GM21447 (cell line): ENCODE results near the gene TBX20.

Experiments
- ATAC-seq: cut with Tn5 transposase; IDR thresholded peaks from one replicate; pipeline ENCODE4 v1.9.1; 2021; ENCODE audit not compliant: unreplicated experiment

Gene TBX20, protein sequence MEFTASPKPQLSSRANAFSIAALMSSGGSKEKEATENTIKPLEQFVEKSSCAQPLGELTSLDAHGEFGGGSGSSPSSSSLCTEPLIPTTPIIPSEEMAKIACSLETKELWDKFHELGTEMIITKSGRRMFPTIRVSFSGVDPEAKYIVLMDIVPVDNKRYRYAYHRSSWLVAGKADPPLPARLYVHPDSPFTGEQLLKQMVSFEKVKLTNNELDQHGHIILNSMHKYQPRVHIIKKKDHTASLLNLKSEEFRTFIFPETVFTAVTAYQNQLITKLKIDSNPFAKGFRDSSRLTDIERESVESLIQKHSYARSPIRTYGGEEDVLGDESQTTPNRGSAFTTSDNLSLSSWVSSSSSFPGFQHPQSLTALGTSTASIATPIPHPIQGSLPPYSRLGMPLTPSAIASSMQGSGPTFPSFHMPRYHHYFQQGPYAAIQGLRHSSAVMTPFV

DNA sequence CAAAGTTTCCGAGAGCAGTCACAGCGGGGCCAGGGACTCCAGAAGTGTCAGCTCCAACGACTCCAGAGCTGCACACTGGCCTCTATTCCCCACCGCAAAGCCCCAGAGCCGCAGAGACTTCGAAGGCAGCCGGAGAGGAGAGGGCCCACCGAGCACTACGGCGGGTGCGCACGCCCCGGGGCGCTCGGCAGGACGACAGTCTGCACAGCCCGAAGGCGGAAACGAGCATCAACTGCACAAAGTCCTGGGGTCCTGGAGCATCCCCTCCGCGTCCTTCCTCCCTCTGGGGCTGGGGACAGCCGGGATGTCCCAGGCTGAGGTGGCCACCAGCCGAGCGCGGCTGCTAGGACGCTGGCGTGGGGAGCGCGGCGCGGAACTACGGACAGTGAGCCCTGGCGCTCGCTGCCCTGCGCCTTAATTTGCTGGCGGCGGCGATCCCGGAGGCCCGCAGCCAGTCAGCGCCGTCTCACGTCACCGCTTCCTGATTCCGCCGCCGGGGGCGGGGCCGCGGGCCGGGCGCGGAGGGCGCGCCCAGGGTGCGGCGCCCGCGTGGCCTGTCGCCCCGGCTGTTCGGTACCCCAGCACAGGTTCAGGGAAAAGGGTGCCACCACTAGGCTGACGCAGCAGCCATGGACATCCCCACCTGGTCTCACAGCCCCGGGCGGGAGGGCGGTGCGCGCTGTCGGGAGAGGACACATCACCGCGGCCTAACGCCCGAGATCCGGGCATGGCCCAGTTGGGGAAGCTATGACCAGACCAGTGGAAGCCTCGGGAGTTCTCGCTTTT lies at the start of gene TBX20:
TBX20 (minus strand) TSS at position 391 of the 786 bp plus-strand sequence. CDS start 480 bp downstream, outside the sequence.
- no peak for ATAC-seq

DNA sequence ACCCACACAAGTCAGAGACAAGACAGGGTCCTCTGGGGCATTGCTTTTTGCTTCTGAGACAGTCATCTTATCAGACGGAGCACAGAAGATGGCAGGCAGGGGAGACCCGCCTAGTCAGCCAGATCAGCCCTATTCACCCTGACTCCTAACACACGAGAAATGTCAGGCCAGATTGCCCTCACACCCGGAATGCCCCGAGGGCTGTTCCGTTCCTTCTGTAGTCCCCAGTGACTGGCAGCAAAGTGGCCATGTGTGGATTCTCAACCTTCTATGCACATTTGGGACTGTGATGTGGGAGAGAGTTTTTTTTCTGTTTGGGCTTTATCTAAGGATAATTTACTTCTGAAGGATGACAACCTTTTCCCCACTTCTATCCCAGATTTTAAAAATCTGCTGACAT lies 35.5 kb upstream of the TBX20 start:
- ATAC-seq, result no peak

- no peak for ATAC-seq
These were observed 33.1 kb upstream of the TBX20 start for GRCh38 chr7:35286986-35287385.

GRCh38 chr7:35286422-35286821 lies 32.5 kb upstream of the TBX20 start:
- ATAC-seq, result no peak

GRCh38 chr7:35285799-35286198 lies 31.9 kb upstream of the TBX20 start:
- no peak for ATAC-seq

DNA sequence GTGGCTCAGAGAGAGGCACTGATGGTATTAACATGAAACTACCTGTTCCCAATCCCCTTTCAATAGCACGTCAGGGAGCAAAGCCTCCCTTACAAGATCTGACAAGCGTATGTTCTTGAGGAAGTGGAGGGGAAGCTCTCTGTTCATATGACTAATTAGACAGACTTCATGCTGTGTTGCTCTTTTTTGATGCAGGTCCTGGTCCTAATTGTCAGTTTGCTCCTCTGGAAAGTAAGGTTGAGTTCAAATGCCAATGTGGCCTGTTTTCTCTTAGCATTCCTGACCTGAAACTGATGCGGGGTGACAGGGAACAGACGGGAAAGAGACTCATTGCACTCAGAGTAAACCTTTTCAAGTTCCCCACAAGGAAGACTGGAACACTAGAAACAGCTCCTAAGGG lies 27.0 kb upstream of the TBX20 start:
- no peak for ATAC-seq

- ATAC-seq, result no peak
These were observed 23.5 kb upstream of the TBX20 start for GRCh38 chr7:35277359-35277758.

GRCh38 chr7:35272246-35272645 lies 18.3 kb upstream of the TBX20 start:
- no peak for ATAC-seq

DNA sequence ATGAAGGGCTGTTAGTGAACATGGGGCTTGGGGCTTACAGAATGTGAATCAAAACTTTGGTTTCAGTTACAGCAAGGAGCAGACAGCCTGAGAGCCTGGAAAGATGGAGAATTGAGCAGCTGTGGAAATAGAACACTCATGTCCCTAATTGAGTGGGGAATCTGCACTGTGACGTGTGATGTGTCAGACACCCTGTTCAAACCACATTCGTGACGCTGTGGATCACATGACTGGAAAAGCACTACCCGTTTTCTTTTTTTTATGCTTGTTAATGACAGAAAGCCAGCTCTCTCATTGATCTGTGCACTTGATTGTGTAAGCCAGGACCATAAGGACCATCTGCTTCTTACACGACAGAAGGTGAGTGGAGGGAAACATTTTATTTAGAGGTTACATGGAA lies 15.1 kb upstream of the TBX20 start:
- no peak for ATAC-seq

DNA sequence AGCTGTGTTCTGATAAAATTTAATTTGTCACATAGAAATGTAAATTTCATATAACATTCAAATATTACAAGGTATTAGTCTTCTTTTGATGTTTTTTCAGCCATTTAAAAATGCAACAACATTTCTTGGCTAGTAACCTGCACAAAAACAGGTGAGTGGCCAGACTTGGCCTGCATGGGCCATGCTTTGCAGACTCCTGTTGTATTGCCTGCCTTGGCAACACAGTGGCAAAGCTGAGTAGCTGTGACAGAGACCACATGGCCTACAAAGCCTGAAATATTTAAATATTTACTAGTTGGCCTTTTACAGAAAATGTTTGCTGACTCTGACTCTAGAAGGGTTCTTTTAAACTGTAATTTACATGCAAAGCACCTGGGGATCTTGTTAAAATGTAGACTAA lies 13.5 kb upstream of the TBX20 start:
- no peak for ATAC-seq

- ATAC-seq, result no peak
These were observed 9.5 kb upstream of the TBX20 start for GRCh38 chr7:35263396-35263795.

GRCh38 chr7:35261476-35262285 lies 7.8 kb upstream of the TBX20 start:
- ATAC-seq, result no peak

DNA sequence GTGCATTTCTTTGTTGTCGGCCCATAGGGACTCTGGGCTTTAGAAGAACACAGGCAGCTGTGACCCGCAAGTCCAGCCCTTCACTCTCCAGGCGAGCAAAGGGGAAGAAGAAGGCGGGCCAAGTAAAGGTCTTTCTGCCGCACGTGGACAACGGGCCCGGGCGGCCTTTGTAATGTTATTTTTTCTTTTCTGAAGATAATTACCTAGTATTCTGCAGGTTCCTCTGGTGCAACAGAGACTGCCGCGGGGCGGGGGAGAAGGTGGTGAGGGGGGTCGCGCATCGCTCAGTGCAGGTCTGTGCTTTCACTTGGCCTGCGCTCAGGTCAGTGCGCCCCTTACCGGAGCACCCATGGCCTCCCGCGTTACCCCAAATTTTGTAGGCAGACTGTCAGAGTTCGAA lies 7.1 kb upstream of the TBX20 start:
- no peak for ATAC-seq

- ATAC-seq, result no peak
These were observed 6.3 kb upstream of the TBX20 start for GRCh38 chr7:35260246-35260645.

GRCh38 chr7:35259523-35259908 lies 5.6 kb upstream of the TBX20 start:
- no peak for ATAC-seq

- no peak for ATAC-seq
These were observed 5.1 kb upstream of the TBX20 start for GRCh38 chr7:35258868-35259522.

GRCh38 chr7:35258125-35258867 lies 4.4 kb upstream of the TBX20 start:
- ATAC-seq, result no peak

DNA sequence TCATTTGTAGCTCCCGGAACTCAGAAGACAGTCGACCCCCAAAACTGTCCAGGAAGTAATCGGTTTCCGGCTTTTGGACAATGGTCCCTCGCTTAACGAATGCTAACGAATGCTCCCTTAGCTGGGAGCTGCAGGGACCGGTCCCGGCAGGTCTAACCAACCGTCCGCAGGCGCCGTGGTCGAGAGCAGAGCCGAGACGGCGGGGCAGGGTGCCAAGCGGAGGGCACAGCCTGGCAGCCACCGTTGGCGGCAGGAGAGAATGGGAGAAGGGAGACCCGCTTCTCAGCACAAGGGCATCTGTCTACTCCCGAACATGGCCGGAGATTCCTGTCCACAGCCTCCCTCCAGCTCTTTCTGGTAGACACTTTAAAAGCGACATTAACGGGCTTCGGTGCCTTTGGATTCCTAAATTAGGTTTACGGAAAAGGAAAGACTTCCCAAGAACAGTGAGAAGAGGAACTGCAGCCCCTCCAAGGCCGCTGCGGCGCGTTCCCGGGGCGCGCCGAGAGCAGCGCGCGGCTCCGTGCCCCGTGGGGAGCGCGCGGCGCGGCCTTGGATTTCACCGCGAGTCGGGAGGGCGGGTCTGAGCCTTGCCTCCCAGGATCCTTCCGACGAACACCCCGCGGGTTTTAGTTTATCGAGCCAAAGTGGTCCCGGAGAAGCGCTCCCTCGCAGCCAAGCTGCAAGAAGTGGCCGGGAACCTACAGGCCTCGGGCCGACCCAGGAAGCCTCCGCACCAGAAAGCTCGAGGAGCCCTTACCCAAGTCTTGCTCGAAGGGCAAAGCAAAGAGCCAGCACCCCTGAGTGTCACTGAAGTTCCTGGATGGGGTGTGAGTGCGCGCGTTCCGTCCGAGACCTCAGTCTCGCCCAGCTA lies 3.6 kb upstream of the TBX20 start:
- ATAC-seq, result no peak
